ENCODE data around the gene CCDC102A. TPM values are rescaled to one million over a fixed set of nuclear protein-coding genes. Genes with fewer than 3 reads are reported as not detected.
"Not testable (repeated sequence)": the region's sequence is repeated elsewhere in the genome, so short reads cannot be mapped to it uniquely, and the experiment has no call there.

Gene CCDC102A
- total RNA-seq, 1 donor from 2014 or later, result not detected

- peaks cover 8% of the 10 kb centered on the region for H3K27me3 Mint-ChIP-seq (ENCODE audit: unreplicated experiment)
- TF ChIP-seq CTCF (IDR thresholded peaks at IDR 0.05; ENCODE audit: partially characterized antibody, unreplicated experiment), result no peak
- DNase-seq, result no peak
- H3K9me3 Mint-ChIP-seq (ENCODE audit: unreplicated experiment), result peaks cover 17% of the 10 kb centered on the region
- no peak overlapping the region for H3K27ac Mint-ChIP-seq (ENCODE audit: unreplicated experiment)
- peaks cover 3% of the 10 kb centered on the region for H3K4me1 Mint-ChIP-seq (ENCODE audit: low read depth, unreplicated experiment)
- H3K36me3 Mint-ChIP-seq (ENCODE audit: unreplicated experiment), result peaks cover 16% of the 10 kb centered on the region
- H3K4me3 Mint-ChIP-seq (ENCODE audit: unreplicated experiment), result no peak overlapping the region
Observed at GRCh38 chr16:57570301-57571070, 34.1 kb upstream of the CCDC102A start.

GRCh38 chr16:57569306-57569946 is 33.1 kb upstream of the CCDC102A start:
- peaks cover 16% of the 10 kb centered on the region for H3K36me3 Mint-ChIP-seq (ENCODE audit: unreplicated experiment)
- peaks cover 8% of the 10 kb centered on the region for H3K27me3 Mint-ChIP-seq (ENCODE audit: unreplicated experiment)
- peaks cover 18% of the 10 kb centered on the region for H3K9me3 Mint-ChIP-seq (ENCODE audit: unreplicated experiment)
- TF ChIP-seq CTCF (IDR thresholded peaks at IDR 0.05; ENCODE audit: partially characterized antibody, unreplicated experiment), result no peak
- DNase-seq, result no peak
- no peak overlapping the region for H3K27ac Mint-ChIP-seq (ENCODE audit: unreplicated experiment)
- no peaks in the 10 kb centered on the region for H3K4me1 Mint-ChIP-seq (ENCODE audit: low read depth, unreplicated experiment)
- no peak overlapping the region for H3K4me3 Mint-ChIP-seq (ENCODE audit: unreplicated experiment)

GRCh38 chr16:57568772-57569171 is 32.4 kb upstream of the CCDC102A start:
- DNase-seq; H3K27ac Mint-ChIP-seq (ENCODE audit: unreplicated experiment); H3K4me1 Mint-ChIP-seq (ENCODE audit: low read depth, unreplicated experiment); H3K4me3 Mint-ChIP-seq (ENCODE audit: unreplicated experiment); H3K27me3 Mint-ChIP-seq (ENCODE audit: unreplicated experiment): not testable (repeated sequence)
- H3K36me3 Mint-ChIP-seq (ENCODE audit: unreplicated experiment), result peaks cover 16% of the 10 kb centered on the region
- H3K9me3 Mint-ChIP-seq (ENCODE audit: unreplicated experiment), result peaks cover 18% of the 10 kb centered on the region

- DNase-seq, result no peak
- peak overlapping the region; percentile 20 for H3K4me3 Mint-ChIP-seq (ENCODE audit: unreplicated experiment)
- peaks cover 17% of the 10 kb centered on the region for H3K9me3 Mint-ChIP-seq (ENCODE audit: unreplicated experiment)
- peaks cover 8% of the 10 kb centered on the region for H3K27me3 Mint-ChIP-seq (ENCODE audit: unreplicated experiment)
- H3K27ac Mint-ChIP-seq (ENCODE audit: unreplicated experiment), result no peak overlapping the region
- no peak for TF ChIP-seq CTCF (IDR thresholded peaks at IDR 0.05; ENCODE audit: partially characterized antibody, unreplicated experiment)
- no peaks in the 10 kb centered on the region for H3K4me1 Mint-ChIP-seq (ENCODE audit: low read depth, unreplicated experiment)
- H3K36me3 Mint-ChIP-seq (ENCODE audit: unreplicated experiment), result peaks cover 16% of the 10 kb centered on the region
Observed at GRCh38 chr16:57568173-57568678, 31.9 kb upstream of the CCDC102A start.

GRCh38 chr16:57567691-57568090 is 31.3 kb upstream of the CCDC102A start:
- Mint-ChIP-seq H3K36me3 (ENCODE audit: unreplicated experiment) (peaks cover 16% of the 10 kb centered on the region), H3K4me3 (ENCODE audit: unreplicated experiment) (peak overlapping the region; percentile 20), H3K27me3 (ENCODE audit: unreplicated experiment) (peaks cover 8% of the 10 kb centered on the region), H3K9me3 (ENCODE audit: unreplicated experiment) (peaks cover 17% of the 10 kb centered on the region), H3K27ac (ENCODE audit: unreplicated experiment) (no peak overlapping the region), H3K4me1 (ENCODE audit: low read depth, unreplicated experiment) (no peaks in the 10 kb centered on the region)
- no peak for TF ChIP-seq CTCF (IDR thresholded peaks at IDR 0.05; ENCODE audit: partially characterized antibody, unreplicated experiment)
- DNase-seq, result no peak

Measured in glutamatergic neuron (in vitro differentiated cells).